H1 (cell line): ENCODE results near the gene CTDP1. TPM values are rescaled to one million over a fixed set of nuclear protein-coding genes. Genes with fewer than 3 reads are reported as not detected.

Source experiments
- CTCF ChIA-PET: fragments of 300-600 bp; sonication (Branson Sonifier 250); formaldehyde crosslinking; loops from one replicate; lab custom pipeline; 2021; ENCODE audit not compliant: partially characterized antibody; lab: Charles Lee
- POLR2A ChIA-PET: fragments of 300-600 bp; sonication (Branson Sonifier 250); formaldehyde crosslinking; loops from one replicate; lab custom pipeline; 2021; ENCODE audit warnings: inconsistent platforms; ENCODE audit not compliant: partially characterized antibody; lab: Charles Lee
- DNase-seq, 2 experiments: peaks; one replicate each; pipeline versions ENCODE4 v3.0.0 to v3.0.0-alpha.2; 2010 to 2022; ENCODE audit warnings: low spot score in 2 of 2, low read depth in 1 of 2, mixed read lengths in 1 of 2
- FAIRE-seq: peaks from 2 replicates; lab custom pipeline; 2011; peaks lifted over from hg19 to GRCh38; lab: Jason Lieb, UNC
- H2AFZ ChIP-seq: 2 replicates; pipeline ENCODE4 v1.8.1; 2012; ENCODE audit warnings: low read length, inconsistent platforms
- H2AK5ac ChIP-seq: 2 replicates; pipeline ENCODE4 v1.6.1; 2013; ENCODE audit warnings: low read depth, low read length
- H2BK120ac ChIP-seq: replicated peaks from 2 replicates; pipeline ENCODE3; 2013; ENCODE audit warnings: low read depth, low read length, inconsistent platforms
- H2BK12ac ChIP-seq: 2 replicates; pipeline ENCODE4 v1.6.1; 2013; ENCODE audit warnings: low read depth, low read length
- H2BK15ac ChIP-seq: 2 replicates; pipeline ENCODE4 v1.6.1; 2013; ENCODE audit warnings: low read length
- H2BK20ac ChIP-seq: 2 replicates; pipeline ENCODE4 v1.6.1; 2013; ENCODE audit warnings: low read length
- H2BK5ac ChIP-seq: 2 replicates; pipeline ENCODE4 v1.6.1; 2013; ENCODE audit warnings: low read depth, low read length
- H3K14ac ChIP-seq: 2 replicates; pipeline ENCODE4 v1.6.1; 2013; ENCODE audit warnings: inconsistent platforms; ENCODE audit not compliant: insufficient read length
- H3K18ac ChIP-seq: 2 replicates; pipeline ENCODE4 v1.6.1; 2013; ENCODE audit warnings: low read length; ENCODE audit errors: extremely low read depth
- H3K23ac ChIP-seq: 2 replicates; pipeline ENCODE4 v1.6.1; 2013; ENCODE audit warnings: inconsistent platforms; ENCODE audit not compliant: insufficient read length
- H3K23me2 ChIP-seq: 2 replicates; pipeline ENCODE4 v1.6.1; 2013; ENCODE audit warnings: low read depth, low read length
- H3K27ac ChIP-seq: 2 replicates; pipeline ENCODE4 v1.6.1; 2011; ENCODE audit warnings: low read depth, low read length, inconsistent platforms
- H3K27me3 ChIP-seq, 4 experiments: replicated peaks in 1 of 4; 1 replicate in 1 of 4; 2 replicates in 3 of 4; pipeline versions ENCODE4 v1.6.1 to v1.8.1; 2011 to 2013; ENCODE audit warnings: low read length in 3 of 4, mild to moderate bottlenecking in 3 of 4, inconsistent platforms in 2 of 4, mixed read lengths in 2 of 4, moderate library complexity in 1 of 4; ENCODE audit not compliant: control insufficient read depth in 3 of 4, insufficient read depth in 3 of 4; ENCODE audit errors: extremely low read depth in 1 of 4
- H3K36me3 ChIP-seq, 4 experiments: 2 replicates each; pipeline versions ENCODE4 v1.6.1 to v1.8.1; 2011 to 2013; ENCODE audit warnings: mild to moderate bottlenecking in 4 of 4, low read length in 3 of 4, moderate library complexity in 2 of 4, control low read depth in 1 of 4, inconsistent platforms in 1 of 4; ENCODE audit not compliant: insufficient read depth in 4 of 4, control insufficient read depth in 2 of 4
- H3K4ac ChIP-seq: replicated peaks from 2 replicates; pipeline ENCODE3; 2013; ENCODE audit warnings: low read length, low read depth, mixed read lengths, inconsistent platforms; ENCODE audit not compliant: insufficient read length
- H3K4me1 ChIP-seq, 4 experiments: replicated peaks in 1 of 4; 1 replicate in 1 of 4; 2 replicates in 3 of 4; pipeline versions ENCODE4 v1.6.1 to v1.8.1; 2011 to 2013; ENCODE audit warnings: low read length in 3 of 4, inconsistent platforms in 2 of 4, mixed read lengths in 1 of 4; ENCODE audit not compliant: insufficient read depth in 4 of 4, control insufficient read depth in 3 of 4
- H3K4me2 ChIP-seq, 2 experiments: 2 replicates each; pipeline versions ENCODE4 v1.6.1 to v1.8.1; 2011 to 2013; ENCODE audit warnings: low read depth in 2 of 2, low read length in 2 of 2, control low read depth in 1 of 2, inconsistent platforms in 1 of 2, mild to moderate bottlenecking in 1 of 2; ENCODE audit not compliant: insufficient read depth in 1 of 2
- H3K4me3 ChIP-seq, 4 experiments: fragments of 200-600, 300-600 bp in 1 of 4; sonication (generic), shearing (Covaris generic), sonication (Bioruptor Twin) in 1 of 4; 2 replicates each; pipeline versions ENCODE4 v1.5.1 to v1.8.1; 2011 to 2016; ENCODE audit warnings: low read length in 4 of 4, low read depth in 3 of 4, control low read depth in 2 of 4, inconsistent platforms in 2 of 4, mild to moderate bottlenecking in 2 of 4, mixed read lengths in 1 of 4, moderate library complexity in 1 of 4; ENCODE audit not compliant: insufficient read depth in 2 of 4; ENCODE audit errors: extremely low read depth in 1 of 4
- H3K56ac ChIP-seq: replicated peaks from 2 replicates; pipeline ENCODE3; 2013; ENCODE audit warnings: low read depth, mild to moderate bottlenecking, mixed read lengths, low read length, inconsistent platforms; ENCODE audit not compliant: insufficient read length
- H3K79me1 ChIP-seq: 2 replicates; pipeline ENCODE4 v1.6.1; 2013; ENCODE audit warnings: low read depth, low read length, control low read depth
- H3K79me2 ChIP-seq, 2 experiments: 2 replicates each; pipeline versions ENCODE4 v1.6.1 to v1.8.1; 2012 to 2013; ENCODE audit warnings: low read length in 2 of 2, mild to moderate bottlenecking in 2 of 2, inconsistent platforms in 1 of 2; ENCODE audit not compliant: insufficient read depth in 2 of 2, control insufficient read depth in 1 of 2
- H3K9ac ChIP-seq, 4 experiments: replicated peaks in 1 of 4; 1 replicate in 1 of 4; 2 replicates in 3 of 4; pipeline versions ENCODE4 v1.6.1 to v1.8.1; 2011 to 2013; ENCODE audit warnings: low read depth in 3 of 4, low read length in 3 of 4, control low read depth in 2 of 4, mild to moderate bottlenecking in 2 of 4, moderate library complexity in 2 of 4, inconsistent platforms in 1 of 4; ENCODE audit errors: extremely low read depth in 1 of 4
- H3K9me3 ChIP-seq, 2 experiments: 2 replicates each; pipeline versions ENCODE4 v1.6.1 to v1.8.1; 2012 to 2013; ENCODE audit warnings: mild to moderate bottlenecking in 2 of 2, moderate library complexity in 2 of 2, control low read depth in 1 of 2, inconsistent platforms in 1 of 2, low read depth in 1 of 2, low read length in 1 of 2, mixed read lengths in 1 of 2; ENCODE audit not compliant: insufficient read depth in 2 of 2
- H4K20me1 ChIP-seq, 2 experiments: replicated peaks in 1 of 2; 2 replicates each; pipeline versions ENCODE3 to v1.8.1; 2011 to 2013; ENCODE audit warnings: inconsistent platforms in 2 of 2, low read length in 2 of 2, mild to moderate bottlenecking in 1 of 2; ENCODE audit not compliant: insufficient read depth in 2 of 2, control insufficient read depth in 1 of 2
- H4K5ac ChIP-seq: 2 replicates; pipeline ENCODE4 v1.6.1; 2013; ENCODE audit warnings: low read length, low read depth, mixed read lengths, inconsistent platforms; ENCODE audit not compliant: insufficient read length
- H4K8ac ChIP-seq: 2 replicates; pipeline ENCODE4 v1.8.0; 2013; ENCODE audit warnings: mild to moderate bottlenecking, moderate library complexity, low read length, inconsistent platforms; ENCODE audit not compliant: insufficient read depth; ENCODE audit errors: extremely low read depth
- H4K91ac ChIP-seq: replicated peaks from 2 replicates; pipeline ENCODE3; 2013; ENCODE audit warnings: low read length, mixed read lengths, inconsistent platforms; ENCODE audit not compliant: insufficient read length
- RAD21 ChIP-seq, 2 experiments: IDR thresholded peaks in 1 of 2; conservative IDR thresholded peaks in 1 of 2; 2 replicates each; pipeline ENCODE4 v1.6.1; 2011; ENCODE audit warnings: low read depth in 2 of 2, low read length in 2 of 2, improper control_type of control experiment in 1 of 2, inconsistent platforms in 1 of 2, mild to moderate bottlenecking in 1 of 2, moderate library complexity in 1 of 2
- SP2 ChIP-seq: IDR thresholded peaks from 2 replicates; pipeline ENCODE4 v1.6.1; 2012; ENCODE audit warnings: mild to moderate bottlenecking, low read length, inconsistent platforms
- WGBS, 2 experiments: shearing (Covaris generic) in 1 of 2; methylation state at CpG; one replicate each; pipeline versions ENCODE4 v1.1.6 to v1.1.7; 2013 to 2015; ENCODE audit warnings: low lambda C conversion rate in 2 of 2, mixed read lengths in 2 of 2, inconsistent platforms in 1 of 2, low coverage in 1 of 2, missing lambda C conversion rate in 1 of 2; ENCODE audit not compliant: insufficient replicate concordance in 2 of 2, insufficient coverage in 1 of 2, insufficient read length in 1 of 2; ENCODE audit errors: extremely low coverage in 1 of 2, missing lambda C conversion rate in 1 of 2; 5-methylcytosine and 5-hydroxymethylcytosine counted together
- polyA plus RNA-seq, 7 experiments: library from polyadenylated mRNA; depleted of rRNA in 3 of 7; stranded (reverse) in 5 of 7; unstranded in 2 of 7; fragments of >200 nt in 5 of 7; fragments of 200-250 nt in 2 of 7; gene quantifications; 1 replicate in 5 of 7; 2 replicates in 1 of 7; 4 replicates in 1 of 7; pipeline versions ENCODE4 v1.2.1 to v1.2.3, GENCODE V29; 2011 to 2013; ENCODE audit warnings: missing spikeins in 2 of 7, mixed read lengths in 2 of 7
- total RNA-seq: library from RNA; stranded (reverse); fragmentation: NEBNext Ultra II Directional; extraction: Animal tissue kit (Norgen Biotek cat#: 25700); gene quantifications from 2 replicates; pipeline ENCODE4 v1.2.1, GENCODE V29; 2021
- TF ChIP-seq, protein P1 (sequence below), 3 experiments: IDR thresholded peaks; 1 replicate in 2 of 3; 2 replicates in 1 of 3; pipeline versions ENCODE4 v1.5.1 to v1.6.1; 2011; ENCODE audit warnings: low read length in 3 of 3, mild to moderate bottlenecking in 3 of 3, inconsistent platforms in 2 of 3, low read depth in 1 of 3, moderate library complexity in 1 of 3; ENCODE audit not compliant: insufficient read depth in 1 of 3; ENCODE audit errors: control extremely low read depth in 1 of 3

The CTDP1 gene
- total and polyA plus RNA-seq, 2 of the 8 experiments (the other 6 are each of a cell fraction or from before 2014, with no cell fraction given) = 16.6 to 37.0 TPM

DNA sequence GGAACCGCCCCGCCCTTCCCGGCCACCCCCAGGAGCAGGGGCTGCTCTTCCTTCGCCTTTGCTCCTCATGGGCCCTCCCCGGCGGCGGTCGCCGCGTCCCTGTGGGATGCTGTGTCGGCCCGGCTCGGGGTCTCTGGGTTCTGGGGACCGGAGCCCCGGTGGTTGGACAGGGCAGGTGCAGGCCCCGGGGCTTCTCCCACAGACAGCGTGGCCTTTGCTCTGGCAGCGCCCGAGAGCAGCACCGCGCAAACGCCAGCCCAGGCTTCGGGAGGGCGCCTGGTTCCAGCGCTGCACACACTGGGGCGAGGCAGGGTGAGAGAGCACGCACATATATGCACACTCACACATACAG is 109.1 kb downstream of the CTDP1 start:
- DNase-seq = peak in 1 of 2 experiments; percentile 71
- Histone ChIP-seq H4K8ac (no peak overlapping the region), H3K4me2 (peak overlapping the region; percentile 55 to 76)

More for the DNA sequence above, 109.1 kb downstream of the CTDP1 start:
- Histone ChIP-seq H3K36me3 (no peaks in the 10 kb centered on the region; a peak in 1 of 8 replicates), H3K27ac (no peak overlapping the region), H4K5ac (no peak overlapping the region), H3K4ac (peak overlapping the region; percentile 97), H3K27me3 (peaks cover 19 to 44% (median 41%) of the 10 kb centered on the region in 4 experiments), H3K4me1 (peaks cover 0 to 5% (median 1%) of the 10 kb centered on the region in 4 experiments; a peak in 2 of 7 replicates), H3K9me3 (no peaks in the 10 kb centered on the region; a peak in 1 of 4 replicates), H2AFZ (no peak overlapping the region), H3K79me1 (peaks cover 4% of the 10 kb centered on the region; the same call in 1 of the 2 replicates), H2BK12ac (peak overlapping the region; percentile 29; the same call in 1 of the 2 replicates), H2BK20ac (peak overlapping the region; percentile 82; the same call in 1 of the 2 replicates), H4K20me1 (peaks cover 0 to 5% of the 10 kb centered on the region in 2 experiments), H3K4me3 (peak overlapping the region in 2 of 4 experiments; percentile 24 to 64; a peak in 6 of 8 replicates), H3K18ac (no peak overlapping the region), H3K79me2 (no peaks in the 10 kb centered on the region), H3K23ac (no peak overlapping the region), H2AK5ac (peak overlapping the region; percentile 40; the same call in 1 of the 2 replicates), H2BK120ac (no peak overlapping the region), H3K23me2 (peaks cover 8% of the 10 kb centered on the region), H3K56ac (no peak overlapping the region), H4K91ac (peak overlapping the region; percentile 64), H3K14ac (no peak overlapping the region), H3K9ac (no peak overlapping the region), H2BK5ac (0 out of 2 replicates have a peak overlapping the region, but pooled peaks have one; percentile 7), H2BK15ac (no peak overlapping the region)
- FAIRE-seq = no peak
- TF ChIP-seq SP2 = no peak
- peak; percentile 13 to 40; a peak in 3 of 4 replicates for TF ChIP-seq RAD21 (IDR thresholded peaks at IDR 0.05 in 1 of 2, conservative IDR thresholded peaks at IDR 0.05 in 1 of 2; ENCODE audit: low read depth in 2 of 2, low read length in 2 of 2)
- TF ChIP-seq, protein P1, sequence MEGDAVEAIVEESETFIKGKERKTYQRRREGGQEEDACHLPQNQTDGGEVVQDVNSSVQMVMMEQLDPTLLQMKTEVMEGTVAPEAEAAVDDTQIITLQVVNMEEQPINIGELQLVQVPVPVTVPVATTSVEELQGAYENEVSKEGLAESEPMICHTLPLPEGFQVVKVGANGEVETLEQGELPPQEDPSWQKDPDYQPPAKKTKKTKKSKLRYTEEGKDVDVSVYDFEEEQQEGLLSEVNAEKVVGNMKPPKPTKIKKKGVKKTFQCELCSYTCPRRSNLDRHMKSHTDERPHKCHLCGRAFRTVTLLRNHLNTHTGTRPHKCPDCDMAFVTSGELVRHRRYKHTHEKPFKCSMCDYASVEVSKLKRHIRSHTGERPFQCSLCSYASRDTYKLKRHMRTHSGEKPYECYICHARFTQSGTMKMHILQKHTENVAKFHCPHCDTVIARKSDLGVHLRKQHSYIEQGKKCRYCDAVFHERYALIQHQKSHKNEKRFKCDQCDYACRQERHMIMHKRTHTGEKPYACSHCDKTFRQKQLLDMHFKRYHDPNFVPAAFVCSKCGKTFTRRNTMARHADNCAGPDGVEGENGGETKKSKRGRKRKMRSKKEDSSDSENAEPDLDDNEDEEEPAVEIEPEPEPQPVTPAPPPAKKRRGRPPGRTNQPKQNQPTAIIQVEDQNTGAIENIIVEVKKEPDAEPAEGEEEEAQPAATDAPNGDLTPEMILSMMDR (IDR thresholded peaks at IDR 0.05; ENCODE audit: control extremely low read depth in 1 of 3, insufficient read depth in 1 of 3, low read depth in 1 of 3, low read length in 3 of 3) = peak in 2 of 3 experiments; percentile 28 to 43; a peak in 3 of 4 replicates
- WGBS, 2 experiments = 55% methylated on average over 21 of the region's 27 CpGs; no CpG with 5 or more reads in 1 of the 2 experiments
- ChIA-PET POLR2A (no interaction called here), CTCF (no interaction called here)
